Measurements from ENCODE around the gene CPNE2.

The CPNE2 gene

DNA sequence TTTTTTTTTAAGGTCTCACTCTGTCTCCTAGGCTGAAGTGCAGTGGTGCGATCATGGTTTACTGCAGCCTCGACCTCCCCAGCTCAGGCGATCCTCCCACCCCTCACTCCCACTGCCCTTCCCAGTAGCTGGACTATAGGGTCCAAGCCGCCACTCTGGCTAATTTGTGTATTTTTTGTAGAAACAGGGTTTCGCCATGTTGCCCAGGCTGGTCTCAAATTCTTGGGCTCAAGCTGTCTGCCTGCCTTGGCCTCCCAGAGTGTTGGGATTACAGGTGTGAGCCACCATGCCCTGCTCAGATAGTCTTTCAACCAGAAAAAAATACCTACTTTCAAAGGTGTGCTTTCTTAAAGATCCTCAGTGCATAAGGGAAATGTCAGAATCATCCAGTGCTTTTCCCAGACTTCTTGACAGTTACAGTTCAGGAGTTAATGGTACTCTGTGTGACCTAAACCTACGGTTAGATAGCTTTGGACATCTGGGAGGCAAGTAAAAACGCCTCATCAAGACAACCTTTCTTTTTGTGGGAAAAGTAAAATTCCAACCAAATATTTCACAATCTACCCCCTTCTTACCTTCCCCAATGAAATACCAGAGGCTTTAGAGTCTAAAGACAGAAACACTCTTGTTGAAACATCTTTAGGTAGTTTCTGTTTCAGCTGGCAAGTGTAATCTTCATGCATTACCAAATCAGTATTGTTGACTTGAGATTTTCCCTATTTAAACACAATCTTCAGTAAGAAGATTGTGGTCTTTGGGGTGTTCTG, 100.5 kb downstream of the CPNE2 start:
- DNase-seq (ENCODE audit: low spot score) = no peak

DNA sequence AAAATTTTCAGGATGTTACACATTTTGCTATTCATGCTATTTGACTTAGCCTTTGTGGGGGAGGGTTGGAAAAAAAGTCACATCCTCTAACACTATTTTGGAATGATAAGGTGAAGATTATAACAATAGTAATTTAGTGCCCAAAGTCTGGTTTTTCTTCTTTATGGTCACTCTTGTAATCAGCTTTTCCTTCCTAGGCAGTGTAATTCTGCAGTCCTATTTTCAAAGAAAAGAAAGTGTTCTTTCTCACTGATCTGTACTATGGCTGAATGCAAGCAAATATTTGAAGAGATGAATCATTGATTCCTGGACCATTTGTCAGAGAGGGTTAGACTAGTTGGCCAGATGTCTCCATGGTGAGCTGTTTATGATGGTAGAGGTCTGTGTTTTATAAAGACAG, 102.1 kb downstream of the CPNE2 start:
- no peak for DNase-seq (ENCODE audit: low spot score)

DNA sequence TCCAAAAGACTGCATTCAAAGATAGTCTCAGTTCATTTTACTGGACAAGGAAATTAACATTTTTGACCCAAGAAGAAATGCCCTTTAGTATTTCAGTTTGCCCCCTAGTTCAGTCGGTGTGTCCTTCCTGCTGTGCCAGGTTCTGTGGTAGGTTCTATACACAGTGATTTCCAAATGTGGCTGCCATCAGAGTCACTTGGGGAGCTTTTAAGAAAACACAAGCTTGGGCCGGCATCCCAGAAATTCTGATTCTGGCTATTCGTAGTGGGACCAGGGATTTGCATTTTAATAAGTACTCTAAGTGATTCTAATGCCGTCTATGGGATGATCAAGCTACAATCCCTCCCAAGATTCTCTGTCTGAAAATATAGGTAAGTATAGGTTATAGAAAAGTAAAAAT, 103.9 kb downstream of the CPNE2 start:
- peak; percentile 45 for DNase-seq (ENCODE audit: low spot score)

DNA sequence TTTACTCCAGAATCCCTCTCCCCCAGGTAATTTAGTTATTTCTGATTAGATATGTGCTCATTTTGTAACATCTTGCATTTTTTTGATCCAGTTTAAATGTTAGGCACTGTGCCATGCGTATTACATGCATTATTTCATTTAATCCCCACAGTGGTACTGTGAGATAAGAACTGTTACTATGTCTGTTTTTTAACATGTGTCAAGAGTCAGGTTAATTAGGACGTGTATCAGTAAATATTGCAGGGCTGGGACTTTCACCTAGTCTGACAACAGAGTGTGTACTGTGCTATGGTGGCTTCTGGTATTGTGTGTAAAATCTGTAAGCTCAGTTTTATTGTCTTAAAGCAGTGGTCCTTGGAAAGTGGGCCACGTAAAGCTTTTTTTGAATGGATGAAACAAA, 104.4 kb downstream of the CPNE2 start:
- no peak for DNase-seq (ENCODE audit: low spot score)
